IMR-90 (cell line): ENCODE data around the gene GPR183.

ENCODE experiments used
- POLR2A ChIP-seq: IDR thresholded peaks from 2 replicates; pipeline ENCODE4 v1.6.1; 2012; ENCODE audit warnings: mild to moderate bottlenecking, low read depth, low read length
- RAD21 ChIP-seq: IDR thresholded peaks from 2 replicates; pipeline ENCODE4 v1.6.1; 2012; ENCODE audit warnings: low read length, improper control_type of control experiment
- TF ChIP-seq, protein P1 (sequence below): conservative IDR thresholded peaks from 2 replicates; pipeline ENCODE4 v1.5.1; 2012; ENCODE audit warnings: mild to moderate bottlenecking, low read depth, low read length, improper control_type of control experiment

DNA sequence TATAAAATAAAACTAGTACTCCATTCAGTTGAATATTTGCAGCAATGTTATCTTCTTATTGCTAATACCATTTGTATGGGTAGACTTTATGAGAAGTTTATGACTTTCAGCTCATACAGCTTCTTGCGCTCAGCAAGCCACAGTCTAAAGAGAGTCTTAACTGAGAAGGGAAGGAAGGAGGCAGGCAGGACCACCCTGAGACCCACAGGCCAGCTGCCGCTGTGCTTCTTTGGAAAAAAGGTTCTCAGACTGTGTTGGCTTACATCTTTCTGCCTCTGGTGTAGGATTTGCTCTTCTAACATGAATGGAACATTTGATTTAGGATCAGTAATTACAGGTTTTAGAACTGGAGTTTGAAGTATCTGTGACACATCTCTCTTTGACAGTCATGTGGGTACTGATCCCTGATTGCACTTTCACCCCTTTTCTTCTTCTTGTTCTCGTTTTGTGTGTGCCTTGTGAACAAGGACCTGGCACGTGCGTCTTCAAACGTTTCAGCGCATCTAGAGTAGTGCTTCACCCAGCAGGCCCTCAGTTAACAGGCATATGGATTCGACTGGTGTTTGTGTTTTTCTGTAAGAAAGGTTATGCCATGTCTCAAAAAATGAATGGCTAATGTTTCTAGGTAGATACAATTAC, 41.9 kb downstream of the GPR183 start:
- TF ChIP-seq, protein P1, sequence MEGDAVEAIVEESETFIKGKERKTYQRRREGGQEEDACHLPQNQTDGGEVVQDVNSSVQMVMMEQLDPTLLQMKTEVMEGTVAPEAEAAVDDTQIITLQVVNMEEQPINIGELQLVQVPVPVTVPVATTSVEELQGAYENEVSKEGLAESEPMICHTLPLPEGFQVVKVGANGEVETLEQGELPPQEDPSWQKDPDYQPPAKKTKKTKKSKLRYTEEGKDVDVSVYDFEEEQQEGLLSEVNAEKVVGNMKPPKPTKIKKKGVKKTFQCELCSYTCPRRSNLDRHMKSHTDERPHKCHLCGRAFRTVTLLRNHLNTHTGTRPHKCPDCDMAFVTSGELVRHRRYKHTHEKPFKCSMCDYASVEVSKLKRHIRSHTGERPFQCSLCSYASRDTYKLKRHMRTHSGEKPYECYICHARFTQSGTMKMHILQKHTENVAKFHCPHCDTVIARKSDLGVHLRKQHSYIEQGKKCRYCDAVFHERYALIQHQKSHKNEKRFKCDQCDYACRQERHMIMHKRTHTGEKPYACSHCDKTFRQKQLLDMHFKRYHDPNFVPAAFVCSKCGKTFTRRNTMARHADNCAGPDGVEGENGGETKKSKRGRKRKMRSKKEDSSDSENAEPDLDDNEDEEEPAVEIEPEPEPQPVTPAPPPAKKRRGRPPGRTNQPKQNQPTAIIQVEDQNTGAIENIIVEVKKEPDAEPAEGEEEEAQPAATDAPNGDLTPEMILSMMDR = no peak
- TF ChIP-seq POLR2A (no peak), RAD21 (no peak)
